GM21576 (cell line): Measurements from ENCODE around the gene MED12L.

Experiments used
- ATAC-seq: cut with Tn5 transposase; IDR thresholded peaks from one replicate; pipeline ENCODE4 v1.9.1; 2021; ENCODE audit warnings: mild to moderate bottlenecking, moderate library complexity; ENCODE audit not compliant: unreplicated experiment

The MED12L gene

GRCh38 chr3:151086484-151087456, 1.3 kb downstream of the MED12L start:
- peak; percentile 75 for ATAC-seq

GRCh38 chr3:151087648-151088047, 2.2 kb downstream of the MED12L start:
- no peak for ATAC-seq

GRCh38 chr3:151091685-151092345, 6.4 kb downstream of the MED12L start:
- ATAC-seq = no peak

- ATAC-seq = no peak
These were observed 7.7 kb downstream of the MED12L start for GRCh38 chr3:151093148-151093547.

GRCh38 chr3:151093905-151094304, 8.4 kb downstream of the MED12L start:
- ATAC-seq = no peak

GRCh38 chr3:151096716-151097115, 11.3 kb downstream of the MED12L start:
- ATAC-seq = no peak

GRCh38 chr3:151100076-151100475, 14.6 kb downstream of the MED12L start:
- no peak for ATAC-seq

GRCh38 chr3:151101270-151101969, 16.0 kb downstream of the MED12L start:
- ATAC-seq = no peak

- ATAC-seq = no peak
These were observed 20.8 kb downstream of the MED12L start for GRCh38 chr3:151106311-151106710.

- no peak for ATAC-seq
These were observed 21.7 kb downstream of the MED12L start for GRCh38 chr3:151107177-151107576.

- ATAC-seq = no peak
These were observed 22.2 kb downstream of the MED12L start for GRCh38 chr3:151107701-151108100.

GRCh38 chr3:151109286-151109800, 23.9 kb downstream of the MED12L start:
- no peak for ATAC-seq

GRCh38 chr3:151112731-151113130, 27.3 kb downstream of the MED12L start:
- no peak for ATAC-seq

GRCh38 chr3:151113343-151113742, 27.9 kb downstream of the MED12L start:
- no peak for ATAC-seq

- no peak for ATAC-seq
These were observed 31.6 kb downstream of the MED12L start for GRCh38 chr3:151117047-151117446.

- no peak for ATAC-seq
These were observed 33.7 kb downstream of the MED12L start for GRCh38 chr3:151119188-151119587.

GRCh38 chr3:151120409-151120808, 34.9 kb downstream of the MED12L start:
- no peak for ATAC-seq

- ATAC-seq = no peak
These were observed 35.6 kb downstream of the MED12L start for GRCh38 chr3:151121016-151121415.

- ATAC-seq = no peak
These were observed 38.4 kb downstream of the MED12L start for GRCh38 chr3:151123827-151124226.

- ATAC-seq = no peak
These were observed 39.0 kb downstream of the MED12L start for GRCh38 chr3:151124476-151124875.

- ATAC-seq = no peak
These were observed 45.0 kb downstream of the MED12L start for GRCh38 chr3:151130428-151130827.
